ENCODE measurements around the gene RPS21. TPM values are rescaled to one million over a fixed set of nuclear protein-coding genes. Genes with fewer than 3 reads are reported as not detected.

The RPS21 gene
- total and polyA plus RNA-seq, 10 of the 15 experiments (the other 5 are each of a cell fraction or from before 2014, with no cell fraction given), result 1,474 to 4,987 (median 2,439) TPM

GRCh38 chr20:62419759-62420158 lies 32.9 kb downstream of the RPS21 start:
- no peaks in the 10 kb centered on the region for H3K36me3 ChIP-seq (ENCODE audit: control insufficient read depth in 2 of 2, insufficient read depth in 2 of 2, low read length in 1 of 2)
- no peaks in the 10 kb centered on the region for H4K20me1 ChIP-seq (ENCODE audit: control insufficient read depth, insufficient read depth)
- H3K27me3 ChIP-seq (replicated peaks in 1 of 2; ENCODE audit: control insufficient read depth in 2 of 2, insufficient read depth in 2 of 2, low read length in 1 of 2), result no peaks in the 10 kb centered on the region; a peak in 2 of 4 replicates
- no peak overlapping the region for H3K9ac ChIP-seq (ENCODE audit: control insufficient read depth, insufficient read depth, low read length)
- ATAC-seq, result no peak
- H3K27ac ChIP-seq (ENCODE audit: control insufficient read depth, insufficient read depth), result no peak overlapping the region
- no TSS peak for BruUV-seq (replicated peaks)
- no peak overlapping the region for H3K4me3 ChIP-seq
- POLR2A ChIA-PET, result no interaction called here
- TF ChIP-seq ZNF384 (IDR thresholded peaks at IDR 0.05; ENCODE audit: borderline replicate concordance, low read depth, low read length) (no peak), FOXK2 (IDR thresholded peaks at IDR 0.05) (no peak), SIX5 (IDR thresholded peaks at IDR 0.05; ENCODE audit: low read depth, low read length, severe bottlenecking) (no peak), BMI1 (IDR thresholded peaks at IDR 0.05; ENCODE audit: borderline replicate concordance) (no peak), NFYA (IDR thresholded peaks at IDR 0.05; ENCODE audit: borderline replicate concordance, low read depth, low read length) (no peak), MLLT1 (IDR thresholded peaks at IDR 0.05) (no peak), BRCA1 (IDR thresholded peaks at IDR 0.05; ENCODE audit: low read depth, low read length) (no peak), IKZF2 (IDR thresholded peaks at IDR 0.05) (no peak), TCF3 (IDR thresholded peaks at IDR 0.05; ENCODE audit: borderline replicate concordance, insufficient read depth, low read depth, low read length) (no peak), PBX3 (IDR thresholded peaks at IDR 0.05; ENCODE audit: insufficient replicate concordance, low read depth, low read length) (no peak), SREBF1 (IDR thresholded peaks at IDR 0.05; ENCODE audit: low read length) (no peak), BCL11A (IDR thresholded peaks at IDR 0.05; ENCODE audit: low read depth, low read length) (no peak)
- H3K9me3 ChIP-seq (replicated peaks; ENCODE audit: control insufficient read depth, insufficient read depth, low read length), result no peaks in the 10 kb centered on the region
- no peak for DNase-seq (ENCODE audit: low read depth, low spot score)
- FAIRE-seq, result no peak
- intact Hi-C loops (cut with micrococcal nuclease; ENCODE audit: unreplicated experiment) (no loop called here), in situ Hi-C loops (cut with MboI) (no loop called here)
- no peak overlapping the region for H3K4me2 ChIP-seq (ENCODE audit: control insufficient read depth, insufficient read depth)
- CTCF ChIA-PET, result no interaction called here
- H2AFZ ChIP-seq (ENCODE audit: control insufficient read depth, low read depth, low read length), result no peak overlapping the region
- RAD21 ChIA-PET (ENCODE audit: unreplicated experiment), result no interaction called here
- 56% methylated on average over 9 of the region's 9 CpGs for WGBS (ENCODE audit: insufficient coverage, insufficient replicate concordance, low lambda C conversion rate, missing lambda C conversion rate)
- no peaks in the 10 kb centered on the region for H3K4me1 ChIP-seq (ENCODE audit: control insufficient read depth, insufficient read depth, low read length)
- H3K79me2 ChIP-seq (ENCODE audit: control insufficient read depth, insufficient read depth, low read length), result no peaks in the 10 kb centered on the region
- SMC1A ChIA-PET (ENCODE audit: uncharacterized antibody, unreplicated experiment), result no interaction called here
